IMR-90 (cell line): Measurements from ENCODE around the gene PARL. TPM values are rescaled to one million over a fixed set of nuclear protein-coding genes. Genes with fewer than 3 reads are reported as not detected.

Experiments
- ATAC-seq: fragments of 200-7000 bp; cut with Tn5 transposase; 2 replicates; pipeline ENCODE4 v1.9.1; 2020; ENCODE audit warnings: low read depth, mild to moderate bottlenecking, moderate library complexity
- BruUV-seq: library from RNA; stranded (reverse); fragments of 400-500 nt; replicated peaks from 2 replicates; lab custom pipeline; 2021; lab: Mats Ljungman, UMichigan
- CTCF ChIA-PET: fragments of 300-600 bp; formaldehyde crosslinking; extraction: SDS; loops from one replicate; lab custom pipeline; 2021; ENCODE audit warnings: antibody characterized with exemption; lab: Yijun Ruan, JAX
- POLR2A ChIA-PET: fragments of 300-600 bp; sonication (Branson Sonifier 250); formaldehyde crosslinking; loops from one replicate; lab custom pipeline; 2022; ENCODE audit warnings: antibody characterized with exemption; ENCODE audit not compliant: unreplicated experiment; lab: Charles Lee
- DNase-seq: peaks from one replicate; pipeline ENCODE4 v3.0.0; 2013
- H2AFZ ChIP-seq: replicated peaks from 2 replicates; pipeline ENCODE3; 2013; ENCODE audit warnings: low read length, mild to moderate bottlenecking; ENCODE audit not compliant: poor library complexity
- H2AK5ac ChIP-seq: 2 replicates; pipeline ENCODE4 v1.6.1; 2013; ENCODE audit warnings: low read depth, low read length, inconsistent platforms
- H2AK9ac ChIP-seq: replicated peaks from 2 replicates; pipeline ENCODE3; 2013; ENCODE audit warnings: mild to moderate bottlenecking, low read depth, low read length, moderate library complexity; ENCODE audit not compliant: poor library complexity
- H2BK120ac ChIP-seq: 2 replicates; pipeline ENCODE4 v1.6.1; 2013; ENCODE audit warnings: low read depth, low read length, inconsistent platforms
- H2BK15ac ChIP-seq: 3 replicates; pipeline ENCODE4 v1.6.1; 2013; ENCODE audit warnings: low read depth, low read length, inconsistent platforms
- H2BK20ac ChIP-seq: 2 replicates; pipeline ENCODE4 v1.6.1; 2013; ENCODE audit warnings: low read depth, mild to moderate bottlenecking, inconsistent platforms, low read length, moderate library complexity
- H2BK5ac ChIP-seq: 2 replicates; pipeline ENCODE4 v1.6.1; 2013; ENCODE audit warnings: mild to moderate bottlenecking, low read depth, low read length, inconsistent platforms; ENCODE audit not compliant: poor library complexity, severe bottlenecking
- H3K14ac ChIP-seq: replicated peaks from 2 replicates; pipeline ENCODE4 v1.6.1; 2013; ENCODE audit warnings: low read depth, low read length, inconsistent platforms
- H3K18ac ChIP-seq: 2 replicates; pipeline ENCODE4 v1.6.1; 2013; ENCODE audit warnings: low read depth, low read length, control low read depth
- H3K23ac ChIP-seq: 2 replicates; pipeline ENCODE4 v1.6.1; 2013; ENCODE audit warnings: low read depth, low read length, inconsistent platforms
- H3K27ac ChIP-seq: 2 replicates; pipeline ENCODE4 v1.5.1; 2013; ENCODE audit warnings: mild to moderate bottlenecking, control low read depth, low read length; ENCODE audit not compliant: insufficient read depth
- H3K27me3 ChIP-seq: 2 replicates; pipeline ENCODE4 v1.6.1; 2013; ENCODE audit warnings: low read length; ENCODE audit not compliant: control insufficient read depth, insufficient read depth
- H3K36me3 ChIP-seq: 2 replicates; pipeline ENCODE4 v1.6.1; 2013; ENCODE audit warnings: low read length, mixed read lengths; ENCODE audit not compliant: control insufficient read depth, insufficient read depth
- H3K4ac ChIP-seq: 2 replicates; pipeline ENCODE4 v1.6.1; 2013; ENCODE audit warnings: low read depth, low read length, inconsistent platforms
- H3K4me1 ChIP-seq: 2 replicates; pipeline ENCODE4 v1.6.1; 2013; ENCODE audit warnings: low read length, mixed read lengths; ENCODE audit not compliant: control insufficient read depth, insufficient read depth
- H3K4me2 ChIP-seq: 2 replicates; pipeline ENCODE4 v1.6.1; 2013; ENCODE audit warnings: low read depth, mild to moderate bottlenecking, control low read depth, low read length, moderate library complexity
- H3K4me3 ChIP-seq: 2 replicates; pipeline ENCODE4 v1.5.1; 2013; ENCODE audit warnings: low read depth, mild to moderate bottlenecking, control low read depth, low read length, moderate library complexity; ENCODE audit not compliant: insufficient read depth
- H3K56ac ChIP-seq: 2 replicates; pipeline ENCODE4 v1.6.1; 2013; ENCODE audit warnings: low read length, inconsistent platforms; ENCODE audit not compliant: insufficient read depth; ENCODE audit errors: extremely low read depth
- H3K79me1 ChIP-seq, 2 experiments: 2 replicates each; pipeline ENCODE4 v1.6.1; 2013; ENCODE audit warnings: low read length in 2 of 2, inconsistent platforms in 1 of 2, low read depth in 1 of 2
- H3K9ac ChIP-seq: 2 replicates; pipeline ENCODE4 v1.6.1; 2013; ENCODE audit warnings: low read depth, low read length, control low read depth
- H3K9me1 ChIP-seq: 2 replicates; pipeline ENCODE4 v1.6.1; 2013; ENCODE audit warnings: low read length, inconsistent platforms; ENCODE audit not compliant: insufficient read depth
- H3K9me3 ChIP-seq: 2 replicates; pipeline ENCODE4 v1.6.1; 2013; ENCODE audit warnings: low read length; ENCODE audit not compliant: control insufficient read depth, insufficient read depth
- H4K20me1 ChIP-seq: 2 replicates; pipeline ENCODE4 v1.6.1; 2013; ENCODE audit warnings: low read length, inconsistent platforms; ENCODE audit not compliant: insufficient read depth
- H4K5ac ChIP-seq: 2 replicates; pipeline ENCODE4 v1.6.1; 2013; ENCODE audit warnings: mild to moderate bottlenecking, low read depth, low read length, control low read depth
- H4K8ac ChIP-seq, 2 experiments: 2 replicates each; pipeline ENCODE4 v1.6.1; 2013; ENCODE audit warnings: low read depth in 2 of 2, low read length in 2 of 2, control low read depth in 1 of 2, inconsistent platforms in 1 of 2
- H4K91ac ChIP-seq: 2 replicates; pipeline ENCODE4 v1.6.1; 2013; ENCODE audit warnings: low read depth, low read length, inconsistent platforms; ENCODE audit not compliant: insufficient read depth
- CEBPB ChIP-seq: IDR thresholded peaks from 2 replicates; pipeline ENCODE4 v1.6.1; 2012; ENCODE audit warnings: low read depth, low read length, improper control_type of control experiment
- RAD21 ChIP-seq: IDR thresholded peaks from 2 replicates; pipeline ENCODE4 v1.6.1; 2012; ENCODE audit warnings: low read length, improper control_type of control experiment
- WGBS, 2 experiments: methylation state at CpG; one replicate each; pipeline versions ENCODE4 v1.1.5 to v1.1.7; 2013; ENCODE audit warnings: missing lambda C conversion rate in 2 of 2; ENCODE audit not compliant: insufficient read length in 1 of 2; ENCODE audit errors: extremely low coverage in 2 of 2; 5-methylcytosine and 5-hydroxymethylcytosine counted together
- dilution Hi-C: fragments of 300-500 bp; cut with HindIII; formaldehyde crosslinking; loops from one replicate; pipeline ENCODE4 v1.14.3; 2018; ENCODE audit warnings: low sequenced_read_pairs; ENCODE audit not compliant: unreplicated experiment
- in situ Hi-C: fragments of 300-500 bp; cut with MboI; formaldehyde crosslinking; loops from 3 replicates; pipeline ENCODE4 v1.14.3; 2019; ENCODE audit warnings: low sequenced_read_pairs, inconsistent platforms, mixed read lengths
- intact Hi-C: fragments of 100-400 bp; cut with micrococcal nuclease; formaldehyde crosslinking; loops from 2 replicates; pipeline ENCODE4 v1.10.0; 2022
- microRNA-seq, 2 experiments: library from miRNA; stranded (forward) in 1 of 2; unstranded in 1 of 2; fragments of 10-50 nt in 1 of 2; fragments of <30 nt in 1 of 2; gene quantifications in 1 of 2; microRNA quantifications in 1 of 2; one replicate each; pipeline versions ENCODE3 to v1.1.0; 2013 to 2020; ENCODE audit not compliant: insufficient read depth in 1 of 2, insufficient read length in 1 of 2, unreplicated experiment in 1 of 2
- polyA plus RNA-seq, 3 experiments: library from polyadenylated mRNA; depleted of rRNA; stranded (reverse); fragments of >200 nt; gene quantifications; 2 replicates each; pipeline ENCODE4 v1.2.3, GENCODE V29; 2012; ENCODE audit warnings: low replicate concordance in 1 of 3
- small RNA-seq, 5 experiments: library from RNA; depleted of rRNA; stranded (forward); fragments of <200 nt; gene quantifications; one replicate each; pipeline ENCODE3, GENCODE V24; 2012
- total RNA-seq: library from RNA; depleted of rRNA; stranded (reverse); fragments of >200 nt; gene quantifications from 2 replicates; pipeline ENCODE4 v1.2.3, GENCODE V29; 2012; rRNA removed

Gene PARL
- total and polyA plus RNA-seq, 2 of the 4 experiments (the other 2 are of a cell fraction) = 35.5 to 42.6 TPM

- Histone ChIP-seq H2AK5ac (no peak overlapping the region), H3K4me2 (no peak overlapping the region), H3K23ac (no peak overlapping the region), H4K5ac (no peak overlapping the region), H3K9me1 (peaks cover 8% of the 10 kb centered on the region; the same call in 1 of the 2 replicates), H3K56ac (no peak overlapping the region), H3K27ac (no peak overlapping the region), H2BK120ac (no peak overlapping the region), H3K79me1 (peaks cover 14 to 27% of the 10 kb centered on the region in 2 experiments), H4K20me1 (no peaks in the 10 kb centered on the region; the same call in 1 of the 2 replicates), H3K27me3 (no peaks in the 10 kb centered on the region), H3K4ac (no peak overlapping the region), H4K8ac (no peak overlapping the region), H3K4me3 (no peak overlapping the region), H3K4me1 (peaks cover 6% of the 10 kb centered on the region; the same call in 1 of the 2 replicates), H2BK5ac (no peak overlapping the region), H2AFZ (no peak overlapping the region), H3K18ac (no peak overlapping the region), H3K9ac (no peak overlapping the region), H3K9me3 (no peaks in the 10 kb centered on the region), H2AK9ac (peak overlapping the region; percentile 31), H3K14ac (no peak overlapping the region), H2BK15ac (no peak overlapping the region), H3K36me3 (peaks cover 48% of the 10 kb centered on the region), H4K91ac (no peak overlapping the region), H2BK20ac (no peak overlapping the region)
- no peak for TF ChIP-seq RAD21
- TF ChIP-seq CEBPB = peak; percentile 53
- CTCF ChIA-PET = interaction anchor here (0.7 kb wide), 1 partner anchor 21 kb away, joined by 6 read pairs; no protein-coding TSS in a partner anchor
- intact Hi-C loops = loop anchor here (10.0 kb wide), 1 partner anchor 55 kb away; no protein-coding TSS in a partner anchor
- ATAC-seq (no peak), DNase-seq (peak; percentile 9)
- WGBS, 2 experiments = 94% methylated on average over 3 of the region's 14 CpGs; no CpG with 5 or more reads in 1 of the 2 experiments
- dilution Hi-C loops = no loop called here
- in situ Hi-C loops = no loop called here
- POLR2A ChIA-PET = interaction anchor here (0.7 kb wide), 2 partner anchors 16 to 144 kb away, joined by 3 read pairs; partner anchors contain the start of gene KLHL24
- no TSS peak for BruUV-seq
Observed at GRCh38 chr3:183779896-183780465, 104.7 kb downstream of the PARL start.

Small RNA genes lying within 50 kb of the gene (microRNA-seq; reads per million reads assigned to microRNA genes)
- 0 reads per million in 2 experiments for gene MIR4448

Small RNA genes lying within 50 kb of the gene (small RNA-seq; reads per million reads assigned to genes)
- gene MIR4448 = 0 reads per million in 5 experiments

Other genes starting within 250 kb of the PARL start
- gene KLHL24, start 249.3 kb downstream of the PARL start, total RNA-seq = 25.6 and 28.3 TPM in 2 replicates
- gene KLHL24, start 249.3 kb downstream of the PARL start, polyA plus RNA-seq (2012; rRNA removed) = 3.3 and 5.7 TPM in 2 replicates
- 43.0 and 45.0 TPM in 2 replicates for gene YEATS2, start 187.1 kb downstream of the PARL start, total RNA-seq
- 30.1 and 32.0 TPM in 2 replicates for gene YEATS2, start 187.1 kb downstream of the PARL start, polyA plus RNA-seq (2012; rRNA removed)
- gene MAP6D1, start 59.3 kb downstream of the PARL start, total RNA-seq = 1.9 and 2.7 TPM in 2 replicates
- 5.2 and 6.6 TPM in 2 replicates for gene MAP6D1, start 59.3 kb downstream of the PARL start, polyA plus RNA-seq (2012; rRNA removed)
- gene ABCC5, start 133.0 kb upstream of the PARL start, total RNA-seq = 8.4 and 9.2 TPM in 2 replicates
- gene ABCC5, start 133.0 kb upstream of the PARL start, polyA plus RNA-seq (2012; rRNA removed) = 16.2 and 17.7 TPM in 2 replicates
- gene HTR3D, start 146.9 kb upstream of the PARL start, total RNA-seq = not detected in 2 replicates
- gene HTR3D, start 146.9 kb upstream of the PARL start, polyA plus RNA-seq (2012; rRNA removed) = not detected in 2 replicates
- gene HTR3C, start 168.2 kb upstream of the PARL start, total RNA-seq = not detected in 2 replicates
- not detected in 2 replicates for gene HTR3C, start 168.2 kb upstream of the PARL start, polyA plus RNA-seq (2012; rRNA removed)
- not detected in 2 replicates for gene HTR3E, start 212.2 kb upstream of the PARL start, total RNA-seq
- not detected in 2 replicates for gene HTR3E, start 212.2 kb upstream of the PARL start, polyA plus RNA-seq (2012; rRNA removed)